HepG2 (cell line): ENCODE data around the gene PRSS53. TPM values are rescaled to one million over a fixed set of nuclear protein-coding genes. Genes with fewer than 3 reads are reported as not detected.

Experiments used
- CCAR2 ChIP-seq: fragments of 200-400 bp; formaldehyde crosslinking; optimal IDR thresholded peaks from 2 replicates; pipeline ENCODE3; 2018; ENCODE audit warnings: low read depth, mild to moderate bottlenecking, low read length, moderate library complexity
- DNMT1 ChIP-seq: sonication (generic); formaldehyde crosslinking; IDR thresholded peaks from 2 replicates; pipeline ENCODE4 v1.5.1; 2020; ENCODE audit warnings: mild to moderate bottlenecking, missing genetic modification reagents
- ELF3 ChIP-seq: IDR thresholded peaks from 2 replicates; pipeline ENCODE4 v1.6.1; 2016; ENCODE audit warnings: missing genetic modification reagents, missing compliant biosample characterization
- FIP1L1 ChIP-seq: fragments of 200-400 bp; formaldehyde crosslinking; IDR thresholded peaks from 2 replicates; pipeline ENCODE4 v1.6.1; 2018; ENCODE audit warnings: low read depth, mild to moderate bottlenecking, low read length, moderate library complexity, borderline replicate concordance; ENCODE audit not compliant: insufficient read depth
- HNRNPUL1 ChIP-seq: fragments of 200-400 bp; formaldehyde crosslinking; IDR thresholded peaks from 2 replicates; pipeline ENCODE4 v1.6.1; 2017; ENCODE audit warnings: low read depth, mild to moderate bottlenecking, low read length, moderate library complexity
- HOXA7 ChIP-seq: sonication (generic); formaldehyde crosslinking; IDR thresholded peaks from 2 replicates; pipeline ENCODE4 v1.8.1; 2022; ENCODE audit warnings: mild to moderate bottlenecking, missing genetic modification reagents, moderate library complexity
- MAFF ChIP-seq: IDR thresholded peaks from 2 replicates; pipeline ENCODE4 v1.6.1; 2011; ENCODE audit warnings: low read depth, low read length, improper control_type of control experiment
- TSC22D2 ChIP-seq: sonication (generic); formaldehyde crosslinking; IDR thresholded peaks from 2 replicates; pipeline ENCODE4 v1.5.1; 2020; ENCODE audit warnings: missing genetic modification reagents, mild to moderate bottlenecking, borderline replicate concordance
- ZNF264 ChIP-seq: sonication (generic); formaldehyde crosslinking; IDR thresholded peaks from 2 replicates; pipeline ENCODE4 v1.4.0; 2020; ENCODE audit warnings: missing genetic modification reagents
- ZNF629 ChIP-seq: sonication (generic); formaldehyde crosslinking; conservative IDR thresholded peaks from 2 replicates; pipeline ENCODE4 v1.5.0; 2020; ENCODE audit warnings: missing genetic modification reagents
- ZXDC ChIP-seq: sonication (generic); formaldehyde crosslinking; IDR thresholded peaks from 2 replicates; pipeline ENCODE4 v1.5.0; 2020; ENCODE audit warnings: mild to moderate bottlenecking, missing genetic modification reagents
- polyA plus RNA-seq, 8 experiments: library from polyadenylated mRNA; depleted of rRNA in 3 of 8; stranded (reverse) in 7 of 8; unstranded in 1 of 8; fragments of >200 nt; fragmentation: Illumina TruSeq in 4 of 8; extraction: Trizol in 4 of 8; gene quantifications; 2 replicates each; pipeline versions ENCODE4 v1.2.1 to v1.2.3, GENCODE V29; 2011 to 2016; ENCODE audit warnings: low read depth in 4 of 8, missing spikeins in 1 of 8, mixed read lengths in 1 of 8; ENCODE audit not compliant: insufficient read depth in 1 of 8
- total RNA-seq, 5 experiments: library from RNA; depleted of rRNA; stranded (reverse); fragments of >200 nt; fragmentation: Illumina TruSeq; extraction: Trizol; gene quantifications; 2 replicates each; pipeline ENCODE4 v1.2.3, GENCODE V29; 2016; ENCODE audit warnings: low read depth in 1 of 5
- TF ChIP-seq, protein P1 (sequence below): sonication (generic); formaldehyde crosslinking; IDR thresholded peaks from 2 replicates; pipeline ENCODE4 v1.4.0; 2020; ENCODE audit warnings: missing genetic modification reagents
- TF ChIP-seq, protein P2 (sequence below): sonication (generic); formaldehyde crosslinking; IDR thresholded peaks from 2 replicates; pipeline ENCODE4 v1.9.0; 2021; ENCODE audit warnings: mild to moderate bottlenecking, missing genetic modification reagents
- TF ChIP-seq, protein P3 (sequence below): sonication (generic); formaldehyde crosslinking; IDR thresholded peaks from 2 replicates; pipeline ENCODE4 v1.4.0; 2020; ENCODE audit warnings: missing genetic modification reagents, borderline replicate concordance

PRSS53 gene
- total and polyA plus RNA-seq, 2 of the 13 experiments (the other 11 are each of a cell fraction or from before 2014, with no cell fraction given), result 2.2 to 7.4 TPM

GRCh38 chr16:31073142-31073969 lies 15.4 kb downstream of the PRSS53 start (continued):
- TF ChIP-seq, protein P1, sequence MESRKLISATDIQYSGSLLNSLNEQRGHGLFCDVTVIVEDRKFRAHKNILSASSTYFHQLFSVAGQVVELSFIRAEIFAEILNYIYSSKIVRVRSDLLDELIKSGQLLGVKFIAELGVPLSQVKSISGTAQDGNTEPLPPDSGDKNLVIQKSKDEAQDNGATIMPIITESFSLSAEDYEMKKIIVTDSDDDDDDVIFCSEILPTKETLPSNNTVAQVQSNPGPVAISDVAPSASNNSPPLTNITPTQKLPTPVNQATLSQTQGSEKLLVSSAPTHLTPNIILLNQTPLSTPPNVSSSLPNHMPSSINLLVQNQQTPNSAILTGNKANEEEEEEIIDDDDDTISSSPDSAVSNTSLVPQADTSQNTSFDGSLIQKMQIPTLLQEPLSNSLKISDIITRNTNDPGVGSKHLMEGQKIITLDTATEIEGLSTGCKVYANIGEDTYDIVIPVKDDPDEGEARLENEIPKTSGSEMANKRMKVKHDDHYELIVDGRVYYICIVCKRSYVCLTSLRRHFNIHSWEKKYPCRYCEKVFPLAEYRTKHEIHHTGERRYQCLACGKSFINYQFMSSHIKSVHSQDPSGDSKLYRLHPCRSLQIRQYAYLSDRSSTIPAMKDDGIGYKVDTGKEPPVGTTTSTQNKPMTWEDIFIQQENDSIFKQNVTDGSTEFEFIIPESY (CRISPR knock-in tag), result no peak; the same call in 1 of the 2 replicates
- peak; percentile 27 for TF ChIP-seq CCAR2
- TF ChIP-seq HOXA7, result no peak
- no peak; the same call in 1 of the 2 replicates for TF ChIP-seq ELF3 (CRISPR knock-in tag)
- no peak for TF ChIP-seq MAFF
- no peak for TF ChIP-seq ZNF264 (CRISPR knock-in tag)
- no peak for TF ChIP-seq DNMT1
- TF ChIP-seq ZXDC, result no peak; the same call in 1 of the 2 replicates
- TF ChIP-seq FIP1L1, result 0 out of 2 replicates have a peak, but pooled peaks have one; percentile 31
- TF ChIP-seq, protein P2, sequence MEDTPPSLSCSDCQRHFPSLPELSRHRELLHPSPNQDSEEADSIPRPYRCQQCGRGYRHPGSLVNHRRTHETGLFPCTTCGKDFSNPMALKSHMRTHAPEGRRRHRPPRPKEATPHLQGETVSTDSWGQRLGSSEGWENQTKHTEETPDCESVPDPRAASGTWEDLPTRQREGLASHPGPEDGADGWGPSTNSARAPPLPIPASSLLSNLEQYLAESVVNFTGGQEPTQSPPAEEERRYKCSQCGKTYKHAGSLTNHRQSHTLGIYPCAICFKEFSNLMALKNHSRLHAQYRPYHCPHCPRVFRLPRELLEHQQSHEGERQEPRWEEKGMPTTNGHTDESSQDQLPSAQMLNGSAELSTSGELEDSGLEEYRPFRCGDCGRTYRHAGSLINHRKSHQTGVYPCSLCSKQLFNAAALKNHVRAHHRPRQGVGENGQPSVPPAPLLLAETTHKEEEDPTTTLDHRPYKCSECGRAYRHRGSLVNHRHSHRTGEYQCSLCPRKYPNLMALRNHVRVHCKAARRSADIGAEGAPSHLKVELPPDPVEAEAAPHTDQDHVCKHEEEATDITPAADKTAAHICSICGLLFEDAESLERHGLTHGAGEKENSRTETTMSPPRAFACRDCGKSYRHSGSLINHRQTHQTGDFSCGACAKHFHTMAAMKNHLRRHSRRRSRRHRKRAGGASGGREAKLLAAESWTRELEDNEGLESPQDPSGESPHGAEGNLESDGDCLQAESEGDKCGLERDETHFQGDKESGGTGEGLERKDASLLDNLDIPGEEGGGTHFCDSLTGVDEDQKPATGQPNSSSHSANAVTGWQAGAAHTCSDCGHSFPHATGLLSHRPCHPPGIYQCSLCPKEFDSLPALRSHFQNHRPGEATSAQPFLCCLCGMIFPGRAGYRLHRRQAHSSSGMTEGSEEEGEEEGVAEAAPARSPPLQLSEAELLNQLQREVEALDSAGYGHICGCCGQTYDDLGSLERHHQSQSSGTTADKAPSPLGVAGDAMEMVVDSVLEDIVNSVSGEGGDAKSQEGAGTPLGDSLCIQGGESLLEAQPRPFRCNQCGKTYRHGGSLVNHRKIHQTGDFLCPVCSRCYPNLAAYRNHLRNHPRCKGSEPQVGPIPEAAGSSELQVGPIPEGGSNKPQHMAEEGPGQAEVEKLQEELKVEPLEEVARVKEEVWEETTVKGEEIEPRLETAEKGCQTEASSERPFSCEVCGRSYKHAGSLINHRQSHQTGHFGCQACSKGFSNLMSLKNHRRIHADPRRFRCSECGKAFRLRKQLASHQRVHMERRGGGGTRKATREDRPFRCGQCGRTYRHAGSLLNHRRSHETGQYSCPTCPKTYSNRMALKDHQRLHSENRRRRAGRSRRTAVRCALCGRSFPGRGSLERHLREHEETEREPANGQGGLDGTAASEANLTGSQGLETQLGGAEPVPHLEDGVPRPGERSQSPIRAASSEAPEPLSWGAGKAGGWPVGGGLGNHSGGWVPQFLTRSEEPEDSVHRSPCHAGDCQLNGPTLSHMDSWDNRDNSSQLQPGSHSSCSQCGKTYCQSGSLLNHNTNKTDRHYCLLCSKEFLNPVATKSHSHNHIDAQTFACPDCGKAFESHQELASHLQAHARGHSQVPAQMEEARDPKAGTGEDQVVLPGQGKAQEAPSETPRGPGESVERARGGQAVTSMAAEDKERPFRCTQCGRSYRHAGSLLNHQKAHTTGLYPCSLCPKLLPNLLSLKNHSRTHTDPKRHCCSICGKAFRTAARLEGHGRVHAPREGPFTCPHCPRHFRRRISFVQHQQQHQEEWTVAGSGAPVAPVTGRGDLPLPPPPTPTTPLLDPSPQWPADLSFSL (CRISPR knock-in tag), result no peak
- TF ChIP-seq TSC22D2 (CRISPR knock-in tag), result 0 out of 2 replicates have a peak, but pooled peaks have one; percentile 18
- TF ChIP-seq HNRNPUL1, result no peak
- TF ChIP-seq, protein P3, sequence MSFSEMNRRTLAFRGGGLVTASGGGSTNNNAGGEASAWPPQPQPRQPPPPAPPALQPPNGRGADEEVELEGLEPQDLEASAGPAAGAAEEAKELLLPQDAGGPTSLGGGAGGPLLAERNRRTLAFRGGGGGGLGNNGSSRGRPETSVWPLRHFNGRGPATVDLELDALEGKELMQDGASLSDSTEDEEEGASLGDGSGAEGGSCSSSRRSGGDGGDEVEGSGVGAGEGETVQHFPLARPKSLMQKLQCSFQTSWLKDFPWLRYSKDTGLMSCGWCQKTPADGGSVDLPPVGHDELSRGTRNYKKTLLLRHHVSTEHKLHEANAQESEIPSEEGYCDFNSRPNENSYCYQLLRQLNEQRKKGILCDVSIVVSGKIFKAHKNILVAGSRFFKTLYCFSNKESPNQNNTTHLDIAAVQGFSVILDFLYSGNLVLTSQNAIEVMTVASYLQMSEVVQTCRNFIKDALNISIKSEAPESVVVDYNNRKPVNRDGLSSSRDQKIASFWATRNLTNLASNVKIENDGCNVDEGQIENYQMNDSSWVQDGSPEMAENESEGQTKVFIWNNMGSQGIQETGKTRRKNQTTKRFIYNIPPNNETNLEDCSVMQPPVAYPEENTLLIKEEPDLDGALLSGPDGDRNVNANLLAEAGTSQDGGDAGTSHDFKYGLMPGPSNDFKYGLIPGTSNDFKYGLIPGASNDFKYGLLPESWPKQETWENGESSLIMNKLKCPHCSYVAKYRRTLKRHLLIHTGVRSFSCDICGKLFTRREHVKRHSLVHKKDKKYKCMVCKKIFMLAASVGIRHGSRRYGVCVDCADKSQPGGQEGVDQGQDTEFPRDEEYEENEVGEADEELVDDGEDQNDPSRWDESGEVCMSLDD, result peak; percentile 75; the same call in 1 of the 2 replicates
- peak; percentile 77 for TF ChIP-seq ZNF629 (CRISPR knock-in tag)
